A172 (cell line): ENCODE measurements around the gene CCDC88C. TPM values are rescaled to one million over a fixed set of nuclear protein-coding genes. Genes with fewer than 3 reads are reported as not detected.

Experiments
- DNase-seq: peaks from one replicate; pipeline ENCODE4 v3.0.0-alpha.2; 2015; ENCODE audit warnings: low spot score
- total RNA-seq: library from RNA; depleted of rRNA; stranded (reverse); fragments of >200 nt; shearing (Covaris generic); gene quantifications from 2 replicates; pipeline ENCODE4 v1.2.3, GENCODE V29; 2014

The CCDC88C gene
- total RNA-seq, 1 experiment from 2014 or later, result 4.7 TPM

- DNase-seq, result no peak
These were observed 107.8 kb downstream of the CCDC88C start for GRCh38 chr14:91309756-91310280.

- DNase-seq, result no peak
These were observed 109.3 kb downstream of the CCDC88C start for GRCh38 chr14:91308337-91308736.

GRCh38 chr14:91307652-91308051 lies 110.0 kb downstream of the CCDC88C start:
- DNase-seq, result no peak

GRCh38 chr14:91307046-91307445 lies 110.6 kb downstream of the CCDC88C start:
- no peak for DNase-seq

GRCh38 chr14:91306547-91306946 lies 111.1 kb downstream of the CCDC88C start:
- DNase-seq, result no peak

- DNase-seq, result no peak
These were observed 111.8 kb downstream of the CCDC88C start for GRCh38 chr14:91305650-91306431.

GRCh38 chr14:91303924-91304229 lies 113.7 kb downstream of the CCDC88C start:
- no peak for DNase-seq

- DNase-seq, result no peak
These were observed 114.3 kb downstream of the CCDC88C start for GRCh38 chr14:91303091-91303923.

- no peak for DNase-seq
These were observed 115.2 kb downstream of the CCDC88C start for GRCh38 chr14:91302391-91302790.

- no peak for DNase-seq
These were observed 116.7 kb downstream of the CCDC88C start for GRCh38 chr14:91300957-91301356.

- peak; percentile 72 for DNase-seq
These were observed 117.2 kb downstream of the CCDC88C start for GRCh38 chr14:91300283-91300895.

GRCh38 chr14:91299121-91300115 lies 118.2 kb downstream of the CCDC88C start:
- DNase-seq, result no peak

GRCh38 chr14:91298576-91298975 lies 119.0 kb downstream of the CCDC88C start:
- no peak for DNase-seq

GRCh38 chr14:91297081-91297711 lies 120.4 kb downstream of the CCDC88C start:
- DNase-seq, result no peak

GRCh38 chr14:91295851-91296796 lies 121.5 kb downstream of the CCDC88C start:
- no peak for DNase-seq

- DNase-seq, result no peak
These were observed 122.3 kb downstream of the CCDC88C start for GRCh38 chr14:91295276-91295845.

GRCh38 chr14:91294153-91294552 lies 123.5 kb downstream of the CCDC88C start:
- no peak for DNase-seq

- no peak for DNase-seq
These were observed 124.3 kb downstream of the CCDC88C start for GRCh38 chr14:91293281-91293680.

- DNase-seq, result no peak
These were observed 125.1 kb downstream of the CCDC88C start for GRCh38 chr14:91292491-91292890.
